ENCODE data around the gene ADAMTS12. TPM values are rescaled to one million over a fixed set of nuclear protein-coding genes. Genes with fewer than 3 reads are reported as not detected.

The ADAMTS12 gene
- total RNA-seq, 1 experiment from 2014 or later, result not detected

DNA sequence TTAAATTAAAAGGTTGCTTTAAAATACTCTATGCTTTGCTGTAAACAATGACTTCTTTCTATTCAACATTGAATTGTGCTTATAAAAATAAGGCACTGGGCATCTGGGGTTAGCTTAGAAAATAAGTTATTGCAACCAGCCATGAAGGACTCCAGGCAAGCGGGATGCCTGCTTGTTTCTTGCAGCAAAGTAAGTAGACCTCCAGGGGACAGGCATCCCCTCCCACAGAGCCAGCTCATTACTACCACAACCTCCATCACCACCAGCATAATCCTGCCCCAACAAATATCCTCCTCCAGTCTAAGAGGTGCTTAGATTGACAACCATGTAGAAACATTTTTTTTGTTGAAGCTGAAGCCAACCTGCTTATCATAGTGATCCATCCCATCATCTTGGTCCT lies 260.7 kb downstream of the ADAMTS12 start:
- no peaks in the 10 kb centered on the region for H3K9me3 Mint-ChIP-seq (ENCODE audit: unreplicated experiment)
- no peak for DNase-seq
- intact Hi-C loops (cut with micrococcal nuclease; ENCODE audit: unreplicated experiment), result no loop called here
- H3K36me3 ChIP-seq (ENCODE audit: control insufficient read depth, insufficient read depth, low read length), result no peaks in the 10 kb centered on the region
- no peaks in the 10 kb centered on the region for H3K4me1 Mint-ChIP-seq (ENCODE audit: low read depth, unreplicated experiment)
- CTCF ChIA-PET, result no interaction called here
- H3K4me1 ChIP-seq, result no peaks in the 10 kb centered on the region
- H3K4me3 ChIP-seq (ENCODE audit: low read depth, low read length), result no peak overlapping the region
- no peak overlapping the region for H3K4me3 Mint-ChIP-seq (ENCODE audit: unreplicated experiment)
- H3K9me3 ChIP-seq, result no peaks in the 10 kb centered on the region
- BruUV-seq (replicated peaks), result no TSS peak
- no peaks in the 10 kb centered on the region for H3K36me3 Mint-ChIP-seq (ENCODE audit: insufficient read depth, unreplicated experiment)
- TF ChIP-seq, protein P1, sequence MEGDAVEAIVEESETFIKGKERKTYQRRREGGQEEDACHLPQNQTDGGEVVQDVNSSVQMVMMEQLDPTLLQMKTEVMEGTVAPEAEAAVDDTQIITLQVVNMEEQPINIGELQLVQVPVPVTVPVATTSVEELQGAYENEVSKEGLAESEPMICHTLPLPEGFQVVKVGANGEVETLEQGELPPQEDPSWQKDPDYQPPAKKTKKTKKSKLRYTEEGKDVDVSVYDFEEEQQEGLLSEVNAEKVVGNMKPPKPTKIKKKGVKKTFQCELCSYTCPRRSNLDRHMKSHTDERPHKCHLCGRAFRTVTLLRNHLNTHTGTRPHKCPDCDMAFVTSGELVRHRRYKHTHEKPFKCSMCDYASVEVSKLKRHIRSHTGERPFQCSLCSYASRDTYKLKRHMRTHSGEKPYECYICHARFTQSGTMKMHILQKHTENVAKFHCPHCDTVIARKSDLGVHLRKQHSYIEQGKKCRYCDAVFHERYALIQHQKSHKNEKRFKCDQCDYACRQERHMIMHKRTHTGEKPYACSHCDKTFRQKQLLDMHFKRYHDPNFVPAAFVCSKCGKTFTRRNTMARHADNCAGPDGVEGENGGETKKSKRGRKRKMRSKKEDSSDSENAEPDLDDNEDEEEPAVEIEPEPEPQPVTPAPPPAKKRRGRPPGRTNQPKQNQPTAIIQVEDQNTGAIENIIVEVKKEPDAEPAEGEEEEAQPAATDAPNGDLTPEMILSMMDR (IDR thresholded peaks at IDR 0.05; ENCODE audit: insufficient read depth in 1 of 2, low read depth in 1 of 2, low read length in 1 of 2, severe bottlenecking in 1 of 2, unreplicated experiment in 1 of 2), result no peak
- H3K27me3 ChIP-seq (replicated peaks; ENCODE audit: control insufficient read depth, insufficient read depth, low read length), result no peaks in the 10 kb centered on the region; the same call in 1 of the 2 replicates
- H3K27me3 Mint-ChIP-seq (ENCODE audit: insufficient read depth, unreplicated experiment), result peaks cover 8% of the 10 kb centered on the region
- POLR2A ChIA-PET, result no interaction called here
- no peak overlapping the region for H3K27ac Mint-ChIP-seq (ENCODE audit: unreplicated experiment)

DNA sequence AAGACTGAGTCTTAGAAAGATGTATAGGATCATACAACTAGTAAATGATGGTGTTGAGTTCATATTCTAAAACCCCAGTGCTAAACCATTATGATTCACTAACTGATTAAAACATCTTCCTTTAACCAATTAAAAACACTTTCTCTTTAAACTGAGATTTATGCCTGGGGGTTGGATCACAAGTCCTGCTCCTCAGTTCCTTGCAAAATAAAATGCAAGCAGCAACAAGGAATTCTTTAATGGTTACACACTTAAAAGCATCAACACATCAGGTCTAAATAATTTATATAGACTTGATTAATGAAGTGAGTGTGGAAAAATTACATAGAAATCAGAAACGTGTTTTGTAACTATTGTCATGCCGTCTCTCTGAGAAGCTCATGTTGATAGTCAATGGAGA lies 261.8 kb downstream of the ADAMTS12 start:
- DNase-seq, result no peak
- Histone ChIP-seq H3K27me3 (replicated peaks; ENCODE audit: control insufficient read depth, insufficient read depth, low read length) (no peaks in the 10 kb centered on the region; the same call in 1 of the 2 replicates), H3K36me3 (ENCODE audit: control insufficient read depth, insufficient read depth, low read length) (no peaks in the 10 kb centered on the region), H3K4me1 (no peaks in the 10 kb centered on the region), H3K9me3 (no peaks in the 10 kb centered on the region), H3K4me3 (ENCODE audit: low read depth, low read length) (no peak overlapping the region)
- TF ChIP-seq, protein P1 (IDR thresholded peaks at IDR 0.05; ENCODE audit: insufficient read depth in 1 of 2, low read depth in 1 of 2, low read length in 1 of 2, severe bottlenecking in 1 of 2, unreplicated experiment in 1 of 2), result no peak
- intact Hi-C loops (cut with micrococcal nuclease; ENCODE audit: unreplicated experiment), result no loop called here
- Mint-ChIP-seq H3K36me3 (ENCODE audit: insufficient read depth, unreplicated experiment) (no peaks in the 10 kb centered on the region), H3K9me3 (ENCODE audit: unreplicated experiment) (no peaks in the 10 kb centered on the region), H3K4me3 (ENCODE audit: unreplicated experiment) (no peak overlapping the region), H3K27ac (ENCODE audit: unreplicated experiment) (no peak overlapping the region), H3K4me1 (ENCODE audit: low read depth, unreplicated experiment) (no peaks in the 10 kb centered on the region), H3K27me3 (ENCODE audit: insufficient read depth, unreplicated experiment) (peaks cover 4% of the 10 kb centered on the region)
- CTCF ChIA-PET, result no interaction called here
- POLR2A ChIA-PET, result no interaction called here
- BruUV-seq (replicated peaks), result no TSS peak

DNA sequence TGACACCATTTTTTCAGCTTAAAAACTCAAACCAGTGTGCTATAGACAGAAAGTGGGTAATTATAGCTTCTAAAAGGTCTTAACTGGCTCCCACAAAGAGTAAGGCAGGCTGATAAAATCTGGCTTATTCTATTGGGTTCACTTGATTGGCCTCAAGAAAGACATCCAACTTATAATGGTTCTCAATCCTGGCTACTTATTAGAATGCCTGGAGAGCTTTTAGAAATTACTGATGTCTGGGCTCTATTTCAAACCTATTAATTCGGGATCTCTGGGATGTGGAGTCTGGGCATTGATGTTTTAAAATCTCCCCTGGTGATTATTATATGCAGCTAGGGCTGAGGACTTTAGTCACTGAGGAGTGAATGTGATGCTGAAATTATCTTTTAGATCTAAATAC lies 263.0 kb downstream of the ADAMTS12 start:
- ChIA-PET CTCF (no interaction called here), POLR2A (no interaction called here)
- Mint-ChIP-seq H3K36me3 (ENCODE audit: insufficient read depth, unreplicated experiment) (no peaks in the 10 kb centered on the region), H3K4me1 (ENCODE audit: low read depth, unreplicated experiment) (no peaks in the 10 kb centered on the region), H3K4me3 (ENCODE audit: unreplicated experiment) (no peak overlapping the region), H3K27ac (ENCODE audit: unreplicated experiment) (no peak overlapping the region), H3K27me3 (ENCODE audit: insufficient read depth, unreplicated experiment) (peaks cover 6% of the 10 kb centered on the region), H3K9me3 (ENCODE audit: unreplicated experiment) (no peaks in the 10 kb centered on the region)
- H3K4me3 ChIP-seq (ENCODE audit: low read depth, low read length), result no peak overlapping the region
- no peaks in the 10 kb centered on the region for H3K9me3 ChIP-seq
- intact Hi-C loops (cut with micrococcal nuclease; ENCODE audit: unreplicated experiment), result no loop called here
- TF ChIP-seq, protein P1 (IDR thresholded peaks at IDR 0.05; ENCODE audit: insufficient read depth in 1 of 2, low read depth in 1 of 2, low read length in 1 of 2, severe bottlenecking in 1 of 2, unreplicated experiment in 1 of 2), result no peak
- H3K4me1 ChIP-seq, result no peaks in the 10 kb centered on the region
- H3K27me3 ChIP-seq (replicated peaks; ENCODE audit: control insufficient read depth, insufficient read depth, low read length), result no peaks in the 10 kb centered on the region; the same call in 1 of the 2 replicates
- DNase-seq, result no peak
- no peaks in the 10 kb centered on the region for H3K36me3 ChIP-seq (ENCODE audit: control insufficient read depth, insufficient read depth, low read length)
- BruUV-seq (replicated peaks), result no TSS peak
